Measurements from ENCODE around the gene COPZ1. TPM values are rescaled to one million over a fixed set of nuclear protein-coding genes. Genes with fewer than 3 reads are reported as not detected.

COPZ1 gene
- total RNA-seq, 2 donors from 2014 or later = 79.2 to 154 TPM

- Histone ChIP-seq H3K9me3 (no peaks in the 10 kb centered on the region), H3K4me1 (peaks cover 0 to 27% of the 10 kb centered on the region in 2 donors), H3K36me3 (no peaks in the 10 kb centered on the region), H3K27me3 (no peaks in the 10 kb centered on the region), H3K27ac (no peak overlapping the region), H3K4me3 (no peak overlapping the region)
- no peak for TF ChIP-seq CTCF (IDR thresholded peaks at IDR 0.05)
- DNase-seq (ENCODE audit: low spot score) = no peak
Measured at GRCh38 chr12:54386403-54387113, 61.6 kb downstream of the COPZ1 start.

GRCh38 chr12:54387114-54387467 lies 62.2 kb downstream of the COPZ1 start:
- Histone ChIP-seq H3K27me3 (no peaks in the 10 kb centered on the region), H3K27ac (no peak overlapping the region), H3K4me3 (no peak overlapping the region), H3K4me1 (peaks cover 0 to 32% of the 10 kb centered on the region in 2 donors), H3K9me3 (no peaks in the 10 kb centered on the region), H3K36me3 (no peaks in the 10 kb centered on the region)
- DNase-seq (ENCODE audit: low spot score) = no peak
- no peak for TF ChIP-seq CTCF (IDR thresholded peaks at IDR 0.05)

- H3K27me3 ChIP-seq = no peaks in the 10 kb centered on the region
- TF ChIP-seq CTCF (IDR thresholded peaks at IDR 0.05) = no peak
- H3K4me3 ChIP-seq = no peak overlapping the region
- H3K4me1 ChIP-seq = peaks cover 0 to 46% of the 10 kb centered on the region in 2 donors
- H3K36me3 ChIP-seq = no peaks in the 10 kb centered on the region
- DNase-seq (ENCODE audit: low spot score) = no peak
- no peak overlapping the region for H3K27ac ChIP-seq
- no peaks in the 10 kb centered on the region for H3K9me3 ChIP-seq
Measured at GRCh38 chr12:54388237-54389133, 63.6 kb downstream of the COPZ1 start.

GRCh38 chr12:54389134-54389508 lies 64.2 kb downstream of the COPZ1 start:
- DNase-seq (ENCODE audit: low spot score) = no peak
- H3K36me3 ChIP-seq = no peaks in the 10 kb centered on the region
- no peaks in the 10 kb centered on the region for H3K27me3 ChIP-seq
- no peak overlapping the region for H3K4me3 ChIP-seq
- no peak overlapping the region for H3K27ac ChIP-seq
- no peak for TF ChIP-seq CTCF (IDR thresholded peaks at IDR 0.05)
- peaks cover 0 to 47% of the 10 kb centered on the region in 2 donors for H3K4me1 ChIP-seq
- H3K9me3 ChIP-seq = no peaks in the 10 kb centered on the region

GRCh38 chr12:54389607-54390175 lies 64.8 kb downstream of the COPZ1 start:
- Histone ChIP-seq H3K36me3 (peaks cover 5% of the 10 kb centered on the region), H3K4me1 (peaks cover 0 to 42% of the 10 kb centered on the region in 2 donors), H3K4me3 (no peak overlapping the region), H3K27ac (no peak overlapping the region), H3K27me3 (no peaks in the 10 kb centered on the region), H3K9me3 (no peaks in the 10 kb centered on the region)
- no peak for DNase-seq (ENCODE audit: low spot score)
- no peak for TF ChIP-seq CTCF (IDR thresholded peaks at IDR 0.05)
